HG02642 (cell line): ENCODE data around the gene FEM1A.
"Not testable (repeated sequence)": the region's sequence is repeated elsewhere in the genome, so short reads cannot be mapped to it uniquely, and the experiment has no call there.

Source experiments
- ATAC-seq: cut with Tn5 transposase; IDR thresholded peaks from one replicate; pipeline ENCODE4 v1.9.1; 2021; ENCODE audit warnings: mild to moderate bottlenecking; ENCODE audit not compliant: unreplicated experiment, poor library complexity

The FEM1A gene

DNA sequence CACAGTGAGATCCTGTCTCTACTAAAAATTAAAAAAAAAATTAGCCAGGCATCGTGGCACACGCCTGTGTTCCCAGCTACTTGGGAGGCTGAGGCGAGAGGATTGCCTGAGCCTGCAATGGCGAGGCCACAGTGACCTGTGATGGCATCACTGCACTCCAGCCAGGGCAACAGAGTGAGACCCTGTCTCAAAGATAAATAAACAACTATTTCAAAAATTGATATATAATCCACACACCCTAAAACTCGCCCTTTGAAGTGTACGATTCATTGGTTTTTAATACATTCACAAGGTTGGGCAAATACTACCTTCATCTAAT lies 52.1 kb downstream of the FEM1A start:
- ATAC-seq: no peak

GRCh38 chr19:4844348-4845179 lies 53.0 kb downstream of the FEM1A start:
- ATAC-seq: no peak

DNA sequence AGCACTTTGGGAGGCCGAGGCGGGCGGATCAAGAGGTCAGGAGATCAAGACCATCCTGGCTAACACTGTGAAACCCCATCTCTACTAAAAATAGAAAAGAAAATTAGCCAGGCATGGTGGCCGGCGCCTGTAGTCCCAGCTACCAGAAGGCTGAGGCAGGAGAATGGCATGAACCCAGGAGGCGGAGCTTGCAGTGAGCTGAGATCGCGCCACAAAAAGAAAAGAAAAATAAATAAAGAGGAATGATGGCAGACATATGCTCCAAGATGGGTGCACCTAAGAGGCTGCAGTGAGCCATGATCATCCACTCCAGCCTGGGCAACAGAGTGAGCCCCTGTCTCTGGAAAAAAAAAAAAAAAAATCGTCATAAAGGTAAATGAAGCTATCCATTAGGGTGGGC lies 54.4 kb downstream of the FEM1A start:
- ATAC-seq: not testable (repeated sequence)

- ATAC-seq: no peak
These were observed 55.8 kb downstream of the FEM1A start for GRCh38 chr19:4847190-4847973.

DNA sequence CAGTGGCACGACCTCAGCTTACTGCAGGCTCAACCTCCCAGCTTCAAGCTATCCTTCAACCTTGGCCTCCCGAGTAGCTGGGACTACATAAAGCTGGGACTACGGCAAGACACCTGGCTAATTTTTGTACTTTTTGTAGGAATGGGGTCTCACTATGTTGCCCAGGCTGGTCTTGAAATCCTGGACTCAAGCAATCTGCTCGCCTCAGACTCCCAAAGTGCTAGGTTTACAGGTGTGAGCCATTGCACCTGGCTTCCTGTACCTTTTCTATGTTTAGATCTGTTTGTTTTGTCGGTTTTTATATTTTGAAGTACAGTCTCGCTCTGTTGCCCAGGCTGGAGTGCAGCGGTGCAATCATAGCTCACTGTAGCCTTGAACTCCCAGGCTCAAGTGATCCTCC lies 57.5 kb downstream of the FEM1A start:
- ATAC-seq: no peak
